ENCODE measurements around the gene LXN.

LXN gene

GRCh38 chr3:158649791-158650190 lies 22.7 kb downstream of the LXN start:
- no peak for TF ChIP-seq GATA2 (IDR thresholded peaks at IDR 0.05; ENCODE audit: low read depth, low read length)
- no peak for TF ChIP-seq GATA3 (IDR thresholded peaks at IDR 0.05; ENCODE audit: low read depth, low read length)

- no peak for TF ChIP-seq GATA3 (IDR thresholded peaks at IDR 0.05; ENCODE audit: low read depth, low read length)
- TF ChIP-seq GATA2 (IDR thresholded peaks at IDR 0.05; ENCODE audit: low read depth, low read length) = no peak
Observed at GRCh38 chr3:158644345-158644908, 28.0 kb downstream of the LXN start, which contains the start of gene GFM1. TSS of gene GFM1 (plus strand) at chr3:158644527. CDS start at chr3:158644635, 108 bp downstream.

- TF ChIP-seq GATA3 (IDR thresholded peaks at IDR 0.05; ENCODE audit: low read depth, low read length) (no peak), GATA2 (IDR thresholded peaks at IDR 0.05; ENCODE audit: low read depth, low read length) (no peak)
Observed at GRCh38 chr3:158642474-158643210, 29.8 kb downstream of the LXN start.

GRCh38 chr3:158642005-158642404 lies 30.4 kb downstream of the LXN start:
- no peak for TF ChIP-seq GATA3 (IDR thresholded peaks at IDR 0.05; ENCODE audit: low read depth, low read length)
- TF ChIP-seq GATA2 (IDR thresholded peaks at IDR 0.05; ENCODE audit: low read depth, low read length) = no peak

- no peak for TF ChIP-seq GATA2 (IDR thresholded peaks at IDR 0.05; ENCODE audit: low read depth, low read length)
- TF ChIP-seq GATA3 (IDR thresholded peaks at IDR 0.05; ENCODE audit: low read depth, low read length) = no peak
Observed at GRCh38 chr3:158640646-158641045, 31.8 kb downstream of the LXN start.

- TF ChIP-seq GATA3 (IDR thresholded peaks at IDR 0.05; ENCODE audit: low read depth, low read length) = no peak
Observed at GRCh38 chr3:158631981-158632380, 40.5 kb downstream of the LXN start.

- TF ChIP-seq GATA3 (IDR thresholded peaks at IDR 0.05; ENCODE audit: low read depth, low read length) (no peak), GATA2 (IDR thresholded peaks at IDR 0.05; ENCODE audit: low read depth, low read length) (no peak)
Observed at GRCh38 chr3:158625881-158626280, 46.6 kb downstream of the LXN start.

- no peak for TF ChIP-seq GATA3 (IDR thresholded peaks at IDR 0.05; ENCODE audit: low read depth, low read length)
- no peak for TF ChIP-seq GATA2 (IDR thresholded peaks at IDR 0.05; ENCODE audit: low read depth, low read length)
Observed at GRCh38 chr3:158617982-158618875, 54.2 kb downstream of the LXN start.
